Coronary artery (tissue), 2 donors: Measurements from ENCODE around the gene ADCY9.
"Not testable (repeated sequence)": the region's sequence is repeated elsewhere in the genome, so short reads cannot be mapped to it uniquely, and the experiment has no call there.

Experiments used
- DNase-seq: peaks from one replicate; pipeline ENCODE4 v3.0.0-alpha.2; 2017; ENCODE audit warnings: low spot score
- H3K27ac ChIP-seq, 2 donors: fragments of 200-600 bp; sonication (generic); one replicate each; pipeline ENCODE4 v1.5.1; 2016 to 2019
- H3K4me3 ChIP-seq: fragments of 200-600 bp; sonication (generic); 2 replicates; pipeline ENCODE4 v1.5.1; 2016; ENCODE audit warnings: mild to moderate bottlenecking, moderate library complexity
- TF ChIP-seq, protein P1 (sequence below): fragments of 200-600 bp; sonication (generic); IDR thresholded peaks from one replicate; pipeline ENCODE4 v1.5.1; 2019; ENCODE audit warnings: antibody characterized with exemption

Gene ADCY9

DNA sequence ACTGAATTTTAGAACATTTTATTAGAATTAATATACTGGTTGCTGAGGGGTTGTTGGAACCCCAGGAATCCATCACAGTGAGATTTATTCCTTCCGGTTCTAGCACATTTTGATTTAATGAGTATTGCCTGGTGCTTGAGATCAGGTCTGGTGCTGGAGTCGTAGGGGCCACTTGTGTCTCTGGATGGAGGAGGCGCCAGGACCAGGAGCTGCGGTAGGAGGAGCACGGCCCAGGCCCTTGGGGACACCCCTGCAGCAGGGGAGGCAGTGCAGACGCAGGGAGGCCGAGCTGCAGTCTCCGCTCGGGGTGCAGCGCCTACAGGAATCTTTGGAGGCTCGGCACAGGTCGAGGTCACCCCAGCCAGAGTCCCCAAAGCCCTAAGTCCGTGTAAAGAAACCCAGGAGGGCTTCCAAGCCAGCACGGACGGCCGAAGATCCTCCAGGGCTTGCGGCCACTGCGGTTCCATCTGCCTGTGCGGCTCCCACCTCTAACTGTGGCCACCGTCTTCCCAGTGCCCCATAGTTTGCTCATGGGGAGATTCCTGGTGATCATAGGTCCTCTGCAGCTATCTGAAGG lies 169.6 kb downstream of the ADCY9 start:
- no peak for DNase-seq
- H3K27ac ChIP-seq: peak overlapping the region in 1 of 2 donors; percentile 81
- TF ChIP-seq, protein P1, sequence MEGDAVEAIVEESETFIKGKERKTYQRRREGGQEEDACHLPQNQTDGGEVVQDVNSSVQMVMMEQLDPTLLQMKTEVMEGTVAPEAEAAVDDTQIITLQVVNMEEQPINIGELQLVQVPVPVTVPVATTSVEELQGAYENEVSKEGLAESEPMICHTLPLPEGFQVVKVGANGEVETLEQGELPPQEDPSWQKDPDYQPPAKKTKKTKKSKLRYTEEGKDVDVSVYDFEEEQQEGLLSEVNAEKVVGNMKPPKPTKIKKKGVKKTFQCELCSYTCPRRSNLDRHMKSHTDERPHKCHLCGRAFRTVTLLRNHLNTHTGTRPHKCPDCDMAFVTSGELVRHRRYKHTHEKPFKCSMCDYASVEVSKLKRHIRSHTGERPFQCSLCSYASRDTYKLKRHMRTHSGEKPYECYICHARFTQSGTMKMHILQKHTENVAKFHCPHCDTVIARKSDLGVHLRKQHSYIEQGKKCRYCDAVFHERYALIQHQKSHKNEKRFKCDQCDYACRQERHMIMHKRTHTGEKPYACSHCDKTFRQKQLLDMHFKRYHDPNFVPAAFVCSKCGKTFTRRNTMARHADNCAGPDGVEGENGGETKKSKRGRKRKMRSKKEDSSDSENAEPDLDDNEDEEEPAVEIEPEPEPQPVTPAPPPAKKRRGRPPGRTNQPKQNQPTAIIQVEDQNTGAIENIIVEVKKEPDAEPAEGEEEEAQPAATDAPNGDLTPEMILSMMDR: no peak
- H3K4me3 ChIP-seq: no peak overlapping the region

DNA sequence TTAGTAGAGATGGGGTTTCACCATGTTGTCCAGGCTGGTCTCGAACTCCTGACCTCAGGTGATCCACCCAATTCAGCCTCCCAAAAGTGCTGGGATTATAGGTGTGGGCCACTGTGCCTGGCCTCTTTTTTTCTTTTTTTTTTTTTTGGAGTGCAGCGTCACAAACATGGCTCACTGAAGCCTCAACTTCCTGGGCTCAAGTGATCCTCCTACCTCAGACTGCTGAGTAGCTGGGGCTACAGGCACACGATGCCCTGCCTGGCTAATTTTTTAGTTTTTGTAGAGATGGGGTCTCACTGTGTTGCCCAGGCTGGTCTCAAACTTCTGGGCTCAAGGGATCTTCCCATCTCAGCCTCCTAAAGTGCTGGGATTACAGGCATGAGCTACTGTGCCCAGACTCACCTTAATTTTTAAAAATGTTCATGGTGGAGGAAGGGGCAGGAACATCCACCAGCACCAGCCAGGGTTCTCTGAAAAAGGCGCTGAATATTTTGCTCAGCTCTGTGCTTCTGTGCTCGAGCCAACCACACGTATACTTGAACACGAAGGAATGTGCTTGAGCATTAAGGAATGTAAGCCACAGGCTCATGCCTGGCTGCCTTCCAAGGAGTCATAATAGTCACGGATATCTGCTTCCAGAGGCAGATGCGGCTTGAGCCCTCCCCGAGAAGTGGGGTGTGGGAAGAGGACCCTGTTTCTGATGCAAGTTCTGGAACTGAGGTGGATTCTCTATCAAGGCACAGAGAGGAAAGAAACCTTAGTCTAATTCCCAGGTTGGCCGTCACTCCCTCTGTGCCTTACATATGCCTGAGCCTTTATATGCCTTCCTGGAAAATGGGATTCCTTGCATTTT lies 170.3 kb downstream of the ADCY9 start:
- H3K27ac ChIP-seq: peak overlapping the region; percentile 61 to 81
- DNase-seq: peak; percentile 71
- TF ChIP-seq, protein P1: no peak

DNA sequence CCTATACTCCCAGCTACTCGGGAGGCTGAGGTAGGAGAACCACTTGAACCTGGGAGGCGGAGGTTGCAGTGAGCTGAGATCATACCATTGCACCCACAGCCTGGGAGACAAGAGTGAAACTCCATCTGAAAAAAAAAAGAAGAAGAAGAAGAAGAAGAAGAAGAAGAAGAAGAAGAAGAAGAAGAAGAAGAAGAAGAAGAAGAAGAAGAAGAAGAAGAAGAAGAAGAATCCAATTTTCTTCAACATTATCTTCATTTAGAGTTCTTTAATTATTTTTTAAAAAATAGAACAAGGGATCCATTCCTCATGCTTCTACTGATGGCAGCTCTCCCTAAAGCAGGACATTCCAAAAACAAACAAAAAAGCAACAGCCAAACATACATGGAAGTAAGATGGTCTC lies 171.8 kb downstream of the ADCY9 start:
- not testable (repeated sequence) for H3K27ac ChIP-seq, DNase-seq, H3K4me3 ChIP-seq

More for the DNA sequence above, 170.3 kb downstream of the ADCY9 start:
- no peak overlapping the region for H3K4me3 ChIP-seq

DNA sequence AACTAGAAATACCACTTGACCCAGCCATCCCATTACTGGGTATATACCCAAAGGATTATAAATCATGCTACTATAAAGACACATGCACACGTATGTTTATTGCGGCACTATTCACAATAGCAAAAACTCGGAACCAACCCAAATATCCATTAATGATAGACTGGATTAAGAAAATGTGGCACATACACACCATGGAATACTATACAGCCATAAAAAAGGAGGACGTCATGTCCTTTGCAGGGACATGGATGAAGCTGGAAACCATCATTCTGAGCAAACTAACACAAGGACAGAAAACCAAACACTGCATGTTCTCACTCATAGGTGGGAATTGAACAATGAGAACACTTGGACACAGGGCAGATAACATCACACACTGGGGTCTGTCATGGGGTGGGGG lies 174.1 kb downstream of the ADCY9 start:
- not testable (repeated sequence) for H3K27ac ChIP-seq, DNase-seq

DNA sequence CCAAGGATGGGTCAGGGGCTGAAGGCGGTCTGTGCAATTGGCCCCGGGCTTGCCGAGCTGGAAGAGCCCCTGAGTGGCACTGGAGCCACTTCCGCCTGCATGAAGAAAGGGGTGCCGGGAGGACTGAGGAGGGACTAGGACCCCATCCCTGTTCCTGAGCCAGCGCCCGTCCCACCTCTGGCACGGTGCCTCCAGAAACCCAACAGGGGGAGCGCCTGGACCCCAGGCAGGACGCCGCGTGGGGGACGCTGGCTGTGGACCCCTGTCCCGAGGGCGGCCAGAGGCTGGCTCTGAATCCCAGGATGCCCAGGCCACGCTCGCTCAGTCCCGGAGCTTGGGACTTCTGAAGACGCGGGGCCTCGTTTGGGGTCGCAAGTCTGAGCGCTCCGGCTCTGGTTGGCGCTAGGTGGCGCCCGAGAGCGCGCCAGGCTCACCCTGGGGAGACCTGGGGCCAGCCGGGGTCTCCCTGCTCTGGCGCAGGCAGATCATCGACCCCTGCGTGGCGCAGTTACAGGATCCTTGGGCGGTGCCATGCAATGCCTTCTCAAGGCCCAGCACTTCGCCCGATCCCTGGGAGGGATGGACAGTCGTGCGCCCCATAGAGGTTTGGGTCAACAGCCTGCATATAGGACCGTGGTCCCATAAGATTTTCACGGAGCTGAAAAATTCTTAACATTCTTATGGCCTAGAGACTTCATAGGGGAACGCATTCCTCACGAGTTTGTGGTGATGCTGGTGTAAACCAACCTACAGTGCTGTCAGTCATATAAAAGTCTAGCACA lies 177.2 kb downstream of the ADCY9 start:
- H3K4me3 ChIP-seq: peak overlapping the region; percentile 63
- no peak for DNase-seq
- TF ChIP-seq, protein P1: peak; percentile 95
- no peak overlapping the region for H3K27ac ChIP-seq

More for the DNA sequence above, 174.1 kb downstream of the ADCY9 start:
- not testable (repeated sequence) for H3K4me3 ChIP-seq

DNA sequence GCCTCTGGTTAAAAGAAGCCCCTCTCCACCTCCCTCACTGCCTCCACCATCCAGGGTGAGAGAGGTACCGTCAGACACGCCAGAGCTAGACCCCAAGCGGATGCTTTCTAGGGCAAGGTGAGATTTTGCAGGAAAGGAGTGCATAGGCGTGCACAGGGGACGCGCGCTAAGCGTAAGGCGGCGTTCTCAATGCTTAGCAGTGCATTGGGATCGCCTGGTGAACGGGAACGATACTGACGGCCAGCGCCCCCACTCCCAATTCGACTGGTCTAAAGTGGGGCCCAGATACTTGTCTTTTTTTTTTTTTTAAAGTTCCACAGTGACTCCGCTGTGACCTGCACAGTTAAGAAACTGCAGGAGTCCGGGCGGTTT lies 177.8 kb downstream of the ADCY9 start:
- TF ChIP-seq, protein P1: no peak
- no peak for DNase-seq
- Histone ChIP-seq H3K4me3 (peak overlapping the region; percentile 63), H3K27ac (no peak overlapping the region)

DNA sequence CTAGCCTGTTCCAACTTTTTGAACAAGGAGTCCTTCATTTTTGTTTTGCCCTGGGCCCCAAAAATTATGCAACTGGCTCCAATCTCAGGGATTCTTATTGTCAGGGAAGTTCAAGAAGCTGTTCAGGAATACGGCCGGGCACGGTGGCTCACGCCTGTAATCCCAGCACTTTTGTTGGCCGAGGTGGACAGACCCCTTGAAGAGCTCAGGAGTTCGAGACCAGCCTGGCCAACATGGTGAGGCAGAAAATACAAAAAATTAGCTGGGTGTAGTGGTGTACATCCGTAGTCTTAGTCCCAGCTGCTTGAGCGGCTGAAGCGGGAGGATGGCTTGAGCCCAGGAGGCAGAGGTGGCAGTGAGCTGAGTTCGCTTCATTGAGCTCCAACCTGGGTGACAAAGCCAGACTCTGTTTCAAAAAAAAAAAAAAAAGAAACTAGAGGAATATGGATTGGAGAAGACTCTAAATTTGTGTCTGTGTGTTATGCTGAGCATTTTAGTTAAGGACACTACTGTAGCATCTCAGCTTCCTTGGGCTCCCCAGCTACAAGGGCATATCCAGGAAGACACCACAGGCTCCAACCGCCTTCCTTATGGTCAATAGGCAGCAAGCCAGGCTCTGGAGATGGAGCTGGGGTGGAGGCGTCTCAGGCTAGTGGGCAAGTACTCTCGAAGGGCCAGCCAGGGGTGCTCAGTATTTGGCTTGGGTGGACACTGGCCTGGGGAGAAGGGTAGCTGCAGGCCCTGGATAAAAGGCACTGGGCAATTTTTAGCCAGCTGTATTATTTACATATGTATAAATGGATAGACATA lies 179.0 kb downstream of the ADCY9 start:
- Histone ChIP-seq H3K27ac (no peak overlapping the region), H3K4me3 (no peak overlapping the region)
- DNase-seq: no peak
- TF ChIP-seq, protein P1: no peak
